A549 (cell line): Measurements from ENCODE around the gene PODN. TPM values are rescaled to one million over a fixed set of nuclear protein-coding genes. Genes with fewer than 3 reads are reported as not detected.

ENCODE experiments used
- ATAC-seq, 2 experiments: fragments of 200-7000 bp in 1 of 2; fragments of >200 bp in 1 of 2; cut with Nextera tagmentation in 1 of 2; cut with Tn5 transposase in 1 of 2; 3 replicates each; pipeline versions ENCODE4 v1.8.0 to v1.9.1; 2018 to 2020; ENCODE audit warnings: mild to moderate bottlenecking in 1 of 2, moderate library complexity in 1 of 2
- CTCF ChIA-PET: fragments of 300-600 bp; sonication (Branson Sonifier 250); formaldehyde crosslinking; extraction: SDS; loops from one replicate; lab custom pipeline; 2021; ENCODE audit warnings: antibody characterized with exemption, inconsistent platforms; lab: Yijun Ruan, JAX
- POLR2A ChIA-PET: fragments of 350-600 bp; formaldehyde crosslinking; extraction: SDS; loops from one replicate; lab custom pipeline; 2021; ENCODE audit warnings: antibody characterized with exemption, inconsistent platforms; lab: Yijun Ruan, JAX
- DNase-seq, 2 experiments: peaks; one replicate each; pipeline versions ENCODE4 v3.0.0 to v3.0.0-alpha.2; 2011 to 2016; ENCODE audit warnings: low read depth in 1 of 2, low spot score in 1 of 2
- FAIRE-seq: peaks from 2 replicates; lab custom pipeline; 2011; peaks lifted over from hg19 to GRCh38; lab: Jason Lieb, UNC
- H3K27ac ChIP-seq, 2 experiments: fragments of >200 bp; sonication (Bioruptor Twin); formaldehyde crosslinking; 3 replicates each; pipeline ENCODE4 v1.5.1; 2016 to 2017
- H3K4me1 ChIP-seq: fragments of >200 bp; sonication (Bioruptor Twin); formaldehyde crosslinking; 3 replicates; pipeline ENCODE4 v1.6.1; 2016
- H3K4me2 ChIP-seq: fragments of >200 bp; sonication (Bioruptor Twin); formaldehyde crosslinking; 3 replicates; pipeline ENCODE4 v1.6.1; 2016
- H3K4me3 ChIP-seq: fragments of >200 bp; sonication (Bioruptor Twin); formaldehyde crosslinking; 3 replicates; pipeline ENCODE4 v1.5.1; 2016
- H3K9me3 ChIP-seq: fragments of >200 bp; sonication (Bioruptor Twin); formaldehyde crosslinking; 3 replicates; pipeline ENCODE4 v1.6.1; 2016
- BCL3 ChIP-seq: fragments of >200 bp; sonication (Bioruptor Twin); formaldehyde crosslinking; IDR thresholded peaks from 3 replicates; pipeline ENCODE4 v1.6.1; 2016
- BHLHE40 ChIP-seq: IDR thresholded peaks from 2 replicates; pipeline ENCODE4 v1.6.1; 2012; ENCODE audit warnings: low read depth, low read length, inconsistent platforms
- CBX2 ChIP-seq: fragments of 200-600 bp; sonication (generic); IDR thresholded peaks from 2 replicates; pipeline ENCODE4 v1.6.1; 2016; ENCODE audit warnings: low read depth, mild to moderate bottlenecking, borderline replicate concordance
- CEBPB ChIP-seq, 2 experiments: fragments of >200 bp in 1 of 2; sonication (Bioruptor Twin) in 1 of 2; formaldehyde crosslinking in 1 of 2; IDR thresholded peaks; 2 replicates each; pipeline ENCODE4 v1.6.1; 2012 to 2016
- CTCF ChIP-seq: fragments of >200 bp; sonication (Bioruptor Twin); formaldehyde crosslinking; IDR thresholded peaks from 3 replicates; pipeline ENCODE4 v1.5.1; 2016
- FOXS1 ChIP-seq: fragments of 250-450 bp; sonication (Bioruptor Pico); IDR thresholded peaks from 2 replicates; pipeline ENCODE4 v1.5.0; 2020; ENCODE audit warnings: mild to moderate bottlenecking, moderate library complexity
- HES2 ChIP-seq: fragments of >200 bp; sonication (Bioruptor Twin); formaldehyde crosslinking; IDR thresholded peaks from 2 replicates; pipeline ENCODE4 v1.6.1; 2016
- HMGXB4 ChIP-seq: fragments of 250-450 bp; sonication (Bioruptor Pico); IDR thresholded peaks from 2 replicates; pipeline ENCODE4 v1.5.0; 2021; ENCODE audit warnings: mild to moderate bottlenecking, moderate library complexity, borderline replicate concordance
- MAFK ChIP-seq: fragments of 450-650 bp; IDR thresholded peaks from 2 replicates; pipeline ENCODE4 v1.6.1; 2014; ENCODE audit not compliant: partially characterized antibody
- NPAS2 ChIP-seq: fragments of 250-450 bp; sonication (Bioruptor Pico); IDR thresholded peaks from 2 replicates; pipeline ENCODE4 v1.8.0; 2022; ENCODE audit warnings: mild to moderate bottlenecking, moderate library complexity, borderline replicate concordance
- PBX3 ChIP-seq: IDR thresholded peaks from 2 replicates; pipeline ENCODE4 v1.6.1; 2012
- REST ChIP-seq: fragments of 200-600 bp; sonication (generic); IDR thresholded peaks from 2 replicates; pipeline ENCODE4 v1.6.1; 2016; ENCODE audit warnings: antibody characterized with exemption, mild to moderate bottlenecking, moderate library complexity
- RFX5 ChIP-seq: fragments of 450-650 bp; IDR thresholded peaks from 2 replicates; pipeline ENCODE4 v1.7.1; 2014; ENCODE audit warnings: antibody characterized with exemption, mild to moderate bottlenecking, moderate library complexity
- ZFP36 ChIP-seq: fragments of 450-650 bp; IDR thresholded peaks from 2 replicates; pipeline ENCODE4 v1.6.1; 2014; ENCODE audit warnings: borderline replicate concordance; ENCODE audit not compliant: partially characterized antibody
- WGBS: methylation state at CpG from one replicate; pipeline ENCODE4 v1.1.6; 2017; ENCODE audit errors: missing lambda C conversion rate; 5-methylcytosine and 5-hydroxymethylcytosine counted together
- polyA plus RNA-seq, 4 experiments: library from polyadenylated mRNA; depleted of rRNA in 3 of 4; stranded (reverse); fragments of >200 nt; fragmentation: RNase III in 1 of 4; extraction: RNeasy Plus Mini Kit Qiagen cat#74134 plus additional on column Dnase treatment in 1 of 4; gene quantifications; 2 replicates in 3 of 4; 3 replicates in 1 of 4; pipeline ENCODE4 v1.2.3, GENCODE V29; 2011 to 2017

Gene PODN
- polyA plus RNA-seq, 2 of the 4 experiments (the other 2 are of a cell fraction) = 0.05 TPM; not detected in 1

- TF ChIP-seq PBX3 = no peak
Observed at GRCh38 chr1:53048960-53049573, 12.9 kb upstream of the PODN start (continued).

GRCh38 chr1:53049574-53049967 is 12.4 kb upstream of the PODN start:
- ATAC-seq (no peak), FAIRE-seq (no peak), DNase-seq (no peak)
- POLR2A ChIA-PET = no interaction called here
- Histone ChIP-seq H3K9me3 (no peaks in the 10 kb centered on the region), H3K4me2 (no peak overlapping the region), H3K4me3 (no peak overlapping the region), H3K4me1 (peaks cover 6% of the 10 kb centered on the region; the same call in 1 of the 3 replicates), H3K27ac (no peak overlapping the region)
- CTCF ChIA-PET = interaction anchor here (0.6 kb wide), 1 partner anchor 14 kb away, joined by 3 read pairs; no protein-coding TSS in a partner anchor
- TF ChIP-seq BCL3 = no peak
- TF ChIP-seq REST = no peak
- TF ChIP-seq NPAS2 = no peak
- TF ChIP-seq PBX3 = no peak
- TF ChIP-seq CTCF = no peak
- TF ChIP-seq BHLHE40 = no peak
- 78% methylated on average over 3 of the region's 3 CpGs for WGBS

- no peak for ATAC-seq
- DNase-seq = no peak
- CTCF ChIA-PET = no interaction called here
- FAIRE-seq = no peak
- H3K4me3 ChIP-seq = no peak overlapping the region
- peaks cover 6% of the 10 kb centered on the region; the same call in 1 of the 3 replicates for H3K4me1 ChIP-seq
- no peaks in the 10 kb centered on the region for H3K9me3 ChIP-seq
- no peak overlapping the region for H3K27ac ChIP-seq
- no peak overlapping the region for H3K4me2 ChIP-seq
- WGBS = 91% methylated on average over 2 of the region's 2 CpGs
- TF ChIP-seq ZFP36 (no peak), CBX2 (no peak), HES2 (no peak), FOXS1 (CRISPR knock-in tag) (no peak), MAFK (no peak), CEBPB (IDR thresholded peaks at IDR 0.05) (no peak), HMGXB4 (no peak), RFX5 (no peak)
- POLR2A ChIA-PET = no interaction called here
Observed at GRCh38 chr1:53050310-53050709, 11.7 kb upstream of the PODN start.
